Mesothelial cell of epicardium (in vitro differentiated cells): ENCODE results near the gene KSR1. TPM values are rescaled to one million over a fixed set of nuclear protein-coding genes. Genes with fewer than 3 reads are reported as not detected.
A peak's percentile ranks its signal among the peaks of the same experiment; 100 is the strongest.

ENCODE experiments used
- DNase-seq, 2 experiments: peaks; one replicate each; pipeline ENCODE4 v3.0.0; 2021; ENCODE audit warnings: low spot score in 2 of 2; ENCODE audit not compliant: unreplicated experiment in 2 of 2
- H3K27ac Mint-ChIP-seq: 2 replicates; pipeline ENCODE4 v1.8.0; 2021; ENCODE audit warnings: mixed read lengths
- H3K27me3 Mint-ChIP-seq: 2 replicates; pipeline ENCODE4 v1.8.0; 2021; ENCODE audit warnings: low read depth, mixed read lengths
- H3K36me3 Mint-ChIP-seq: 2 replicates; pipeline ENCODE4 v1.8.0; 2021; ENCODE audit warnings: mixed read lengths
- H3K4me1 Mint-ChIP-seq: 2 replicates; pipeline ENCODE4 v1.8.0; 2021; ENCODE audit warnings: mixed read lengths
- H3K4me3 Mint-ChIP-seq: 2 replicates; pipeline ENCODE4 v1.8.0; 2021; ENCODE audit warnings: mild to moderate bottlenecking, moderate library complexity, mixed read lengths
- H3K9me3 Mint-ChIP-seq: 2 replicates; pipeline ENCODE4 v1.8.0; 2021; ENCODE audit warnings: mixed read lengths
- CTCF ChIP-seq: fragments of 200-600 bp; sonication (generic); IDR thresholded peaks from one replicate; pipeline ENCODE4 v1.5.0; 2021; ENCODE audit warnings: antibody characterized with exemption; ENCODE audit not compliant: unreplicated experiment
- total RNA-seq: library from RNA; stranded (reverse); gene quantifications from 3 replicates; pipeline ENCODE4 v1.2.1, GENCODE V29; 2021

KSR1 gene
- total RNA-seq, 1 donor from 2014 or later = 69.4 TPM

GRCh38 chr17:27525316-27525715 is 69.1 kb downstream of the KSR1 start:
- Mint-ChIP-seq H3K4me3 (no peak overlapping the region), H3K27me3 (no peaks in the 10 kb centered on the region), H3K9me3 (no peaks in the 10 kb centered on the region), H3K4me1 (peaks cover 24% of the 10 kb centered on the region), H3K27ac (no peak overlapping the region), H3K36me3 (no peaks in the 10 kb centered on the region)
- no peak for DNase-seq
- TF ChIP-seq CTCF = no peak

DNA sequence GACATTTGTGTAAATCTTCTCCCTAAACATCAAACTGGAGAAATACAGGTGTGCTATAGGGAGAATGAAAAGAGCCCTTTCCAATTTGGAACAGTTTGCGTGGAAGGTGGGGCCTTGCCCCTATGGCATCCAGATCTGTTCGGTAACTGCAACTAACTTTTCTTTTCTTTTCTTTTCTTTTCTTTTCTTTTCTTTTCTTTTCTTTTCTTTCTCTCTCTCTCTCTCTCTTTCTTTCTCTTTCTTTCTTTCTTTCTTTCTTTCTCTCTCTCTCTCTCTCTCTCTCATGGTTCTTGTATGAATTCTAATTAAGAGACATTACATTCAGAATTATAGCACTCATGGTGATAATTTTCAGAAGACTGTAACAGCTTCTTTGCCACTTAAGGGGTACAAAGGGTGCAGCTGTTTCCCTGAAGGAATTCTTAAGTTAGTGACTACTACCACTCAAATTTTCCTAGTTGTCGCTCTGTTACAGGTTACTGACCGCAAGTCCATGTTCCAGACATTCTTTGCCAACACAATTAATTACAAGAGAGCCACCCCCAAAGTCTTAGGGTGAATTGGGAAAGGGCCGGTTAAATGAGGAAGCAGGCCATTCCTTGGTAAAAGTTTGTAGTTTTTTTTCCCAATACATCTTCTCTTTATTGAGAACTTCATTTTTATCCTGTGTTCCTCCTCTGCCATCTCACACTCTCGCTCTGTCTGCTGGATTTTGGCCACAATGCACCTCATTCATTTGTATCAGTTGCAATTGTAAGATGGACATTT is 69.8 kb downstream of the KSR1 start:
- no peaks in the 10 kb centered on the region for H3K27me3 Mint-ChIP-seq
- H3K27ac Mint-ChIP-seq = peak overlapping the region; percentile 66
- H3K4me1 Mint-ChIP-seq = peaks cover 31% of the 10 kb centered on the region
- no peaks in the 10 kb centered on the region for H3K9me3 Mint-ChIP-seq
- no peaks in the 10 kb centered on the region for H3K36me3 Mint-ChIP-seq
- no peak for DNase-seq
- no peak overlapping the region for H3K4me3 Mint-ChIP-seq
- TF ChIP-seq CTCF = no peak

GRCh38 chr17:27526604-27527002 is 70.4 kb downstream of the KSR1 start:
- H3K36me3 Mint-ChIP-seq = no peaks in the 10 kb centered on the region
- peak overlapping the region; percentile 34 for H3K4me3 Mint-ChIP-seq
- H3K27me3 Mint-ChIP-seq = no peaks in the 10 kb centered on the region
- peaks cover 37% of the 10 kb centered on the region for H3K4me1 Mint-ChIP-seq
- H3K9me3 Mint-ChIP-seq = no peaks in the 10 kb centered on the region
- TF ChIP-seq CTCF = no peak
- H3K27ac Mint-ChIP-seq = peak overlapping the region; percentile 66
- DNase-seq = no peak

DNA sequence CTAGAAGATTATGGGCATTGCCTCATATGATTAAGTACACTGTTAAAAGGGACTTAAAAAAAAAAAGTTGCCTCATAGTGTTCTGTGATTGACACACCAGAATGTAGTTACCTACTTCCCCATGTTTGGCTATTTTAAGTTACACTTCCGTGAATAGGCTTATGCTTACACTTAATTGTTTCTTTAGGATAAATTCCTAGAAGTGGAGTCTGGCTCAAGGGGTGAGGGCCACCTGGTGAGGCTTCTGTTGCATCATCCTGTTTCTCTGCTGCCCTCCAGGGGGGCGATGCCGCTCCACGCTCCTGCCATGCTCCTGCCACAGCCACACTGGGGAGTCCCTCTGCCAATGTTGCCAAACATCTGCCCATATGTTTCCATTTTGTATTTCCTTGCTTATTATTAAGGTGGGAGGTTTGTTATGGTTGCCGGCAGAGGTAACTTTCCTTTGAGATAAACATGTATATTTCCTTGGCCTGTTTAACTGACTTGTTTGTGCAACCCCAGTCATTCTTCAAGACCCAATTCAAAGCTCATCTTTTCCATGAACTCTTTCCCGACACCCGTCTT is 73.1 kb downstream of the KSR1 start:
- Mint-ChIP-seq H3K27me3 (no peaks in the 10 kb centered on the region), H3K27ac (peak overlapping the region; percentile 87), H3K36me3 (no peaks in the 10 kb centered on the region), H3K4me1 (peaks cover 46% of the 10 kb centered on the region), H3K4me3 (no peak overlapping the region), H3K9me3 (no peaks in the 10 kb centered on the region)
- no peak for TF ChIP-seq CTCF
- DNase-seq = no peak

DNA sequence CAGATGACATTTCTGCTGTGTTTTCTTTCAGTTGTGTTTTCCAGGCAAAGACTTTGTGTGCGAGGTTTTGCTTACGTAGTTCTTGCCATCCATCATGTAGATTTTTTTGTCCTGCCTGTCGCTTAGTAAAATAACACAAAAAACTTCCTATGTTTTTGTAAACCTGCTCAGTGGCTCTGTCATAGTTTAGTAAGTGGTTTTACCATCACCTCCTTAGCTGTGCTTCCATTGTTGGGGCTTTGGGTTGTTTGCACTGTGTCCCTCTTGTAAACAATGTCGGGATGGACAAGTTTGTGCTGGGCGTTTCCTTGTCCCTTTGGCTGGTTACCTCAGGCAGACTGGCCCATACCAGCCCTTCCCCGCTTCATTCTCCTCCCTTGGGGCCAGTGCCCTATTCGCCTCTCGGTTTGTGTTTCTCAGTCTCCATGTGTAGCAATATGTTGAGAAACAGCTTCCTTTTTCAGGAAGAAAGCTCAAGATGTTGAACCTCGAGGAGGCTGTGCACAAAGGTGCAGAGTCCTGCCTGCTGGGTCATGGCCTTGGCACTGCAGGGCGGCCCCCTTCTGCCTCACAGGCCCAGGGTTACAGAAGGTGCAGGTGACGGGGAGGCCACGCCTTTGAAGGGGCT is 74.6 kb downstream of the KSR1 start:
- TF ChIP-seq CTCF = no peak
- Mint-ChIP-seq H3K27me3 (no peaks in the 10 kb centered on the region), H3K9me3 (no peaks in the 10 kb centered on the region), H3K36me3 (no peaks in the 10 kb centered on the region), H3K27ac (peak overlapping the region; percentile 87), H3K4me3 (no peak overlapping the region), H3K4me1 (peaks cover 60% of the 10 kb centered on the region)
- DNase-seq = no peak
